Hair follicle dermal papilla cell (primary cell): ENCODE data around the gene MYO6. TPM values are rescaled to one million over a fixed set of nuclear protein-coding genes. Genes with fewer than 3 reads are reported as not detected.

ENCODE experiments used
- small RNA-seq: library from RNA; depleted of rRNA; stranded (forward); fragments of <200 nt; gene quantifications from one replicate; pipeline ENCODE3, GENCODE V24; 2012
- total RNA-seq: library from RNA; depleted of rRNA; stranded (reverse); fragments of >200 nt; gene quantifications from 2 replicates; pipeline ENCODE4 v1.2.3, GENCODE V29; 2012

MYO6 gene
- total RNA-seq, result 14.7 and 15.4 TPM in 2 replicates

GRCh38 chr6:75748743-75749538 lies at the start of gene MYO6:
Gene MYO6, plus strand, starts transcription at chr6:75749239. Its CDS starts 68,309 bp downstream, at chr6:75817548.

Small RNA genes lying within 50 kb of the gene (small RNA-seq; reads per million reads assigned to genes)
- not detected for gene RF00019
- gene RNA5SP209, result not detected
- gene RNU6-155P, result not detected

Other genes with a start within 250 kb of the MYO6 start
- 88.5 and 115 TPM in 2 replicates for gene SENP6, start 147.4 kb upstream of the MYO6 start, total RNA-seq